Lower leg skin (tissue), 3 donors: ENCODE measurements around the gene SMC3.

Experiments used
- CTCF ChIP-seq, 3 donors: fragments of 450-650 bp; IDR thresholded peaks; one replicate each; pipeline ENCODE4 v1.5.1; 2016; ENCODE audit warnings: antibody characterized with exemption in 3 of 3, mild to moderate bottlenecking in 3 of 3, moderate library complexity in 2 of 3
- POLR2A ChIP-seq, 2 donors: fragments of 450-650 bp; IDR thresholded peaks; one replicate each; pipeline ENCODE4 v1.6.1; 2016 to 2017; ENCODE audit warnings: antibody characterized with exemption in 2 of 2, mild to moderate bottlenecking in 1 of 2, moderate library complexity in 1 of 2

GRCh38 chr10:110641256-110641655, 73.8 kb downstream of the SMC3 start:
- no peak for TF ChIP-seq CTCF (IDR thresholded peaks at IDR 0.05)
- no peak for TF ChIP-seq POLR2A (IDR thresholded peaks at IDR 0.05)
